IMR-90 (cell line): ENCODE measurements around the gene ABCB9. TPM values are rescaled to one million over a fixed set of nuclear protein-coding genes. Genes with fewer than 3 reads are reported as not detected.
"Not testable (repeated sequence)": the region's sequence is repeated elsewhere in the genome, so short reads cannot be mapped to it uniquely, and the experiment has no call there.

ENCODE experiments used
- ATAC-seq: fragments of 200-7000 bp; cut with Tn5 transposase; 2 replicates; pipeline ENCODE4 v1.9.1; 2020; ENCODE audit warnings: low read depth, mild to moderate bottlenecking, moderate library complexity
- BruUV-seq: library from RNA; stranded (reverse); fragments of 400-500 nt; replicated peaks from 2 replicates; lab custom pipeline; 2021; lab: Mats Ljungman, UMichigan
- CTCF ChIA-PET: fragments of 300-600 bp; formaldehyde crosslinking; extraction: SDS; loops from one replicate; lab custom pipeline; 2021; ENCODE audit warnings: antibody characterized with exemption; lab: Yijun Ruan, JAX
- POLR2A ChIA-PET: fragments of 300-600 bp; sonication (Branson Sonifier 250); formaldehyde crosslinking; loops from one replicate; lab custom pipeline; 2022; ENCODE audit warnings: antibody characterized with exemption; ENCODE audit not compliant: unreplicated experiment; lab: Charles Lee
- DNase-seq: peaks from one replicate; pipeline ENCODE4 v3.0.0; 2013
- H2AFZ ChIP-seq: replicated peaks from 2 replicates; pipeline ENCODE3; 2013; ENCODE audit warnings: low read length, mild to moderate bottlenecking; ENCODE audit not compliant: poor library complexity
- H2AK5ac ChIP-seq: 2 replicates; pipeline ENCODE4 v1.6.1; 2013; ENCODE audit warnings: low read depth, low read length, inconsistent platforms
- H2AK9ac ChIP-seq: replicated peaks from 2 replicates; pipeline ENCODE3; 2013; ENCODE audit warnings: mild to moderate bottlenecking, low read depth, low read length, moderate library complexity; ENCODE audit not compliant: poor library complexity
- H2BK120ac ChIP-seq: 2 replicates; pipeline ENCODE4 v1.6.1; 2013; ENCODE audit warnings: low read depth, low read length, inconsistent platforms
- H2BK15ac ChIP-seq: 3 replicates; pipeline ENCODE4 v1.6.1; 2013; ENCODE audit warnings: low read depth, low read length, inconsistent platforms
- H2BK20ac ChIP-seq: 2 replicates; pipeline ENCODE4 v1.6.1; 2013; ENCODE audit warnings: low read depth, mild to moderate bottlenecking, inconsistent platforms, low read length, moderate library complexity
- H2BK5ac ChIP-seq: 2 replicates; pipeline ENCODE4 v1.6.1; 2013; ENCODE audit warnings: mild to moderate bottlenecking, low read depth, low read length, inconsistent platforms; ENCODE audit not compliant: poor library complexity, severe bottlenecking
- H3K14ac ChIP-seq: replicated peaks from 2 replicates; pipeline ENCODE4 v1.6.1; 2013; ENCODE audit warnings: low read depth, low read length, inconsistent platforms
- H3K18ac ChIP-seq: 2 replicates; pipeline ENCODE4 v1.6.1; 2013; ENCODE audit warnings: low read depth, low read length, control low read depth
- H3K23ac ChIP-seq: 2 replicates; pipeline ENCODE4 v1.6.1; 2013; ENCODE audit warnings: low read depth, low read length, inconsistent platforms
- H3K27ac ChIP-seq: 2 replicates; pipeline ENCODE4 v1.5.1; 2013; ENCODE audit warnings: mild to moderate bottlenecking, control low read depth, low read length; ENCODE audit not compliant: insufficient read depth
- H3K27me3 ChIP-seq: 2 replicates; pipeline ENCODE4 v1.6.1; 2013; ENCODE audit warnings: low read length; ENCODE audit not compliant: control insufficient read depth, insufficient read depth
- H3K36me3 ChIP-seq: 2 replicates; pipeline ENCODE4 v1.6.1; 2013; ENCODE audit warnings: low read length, mixed read lengths; ENCODE audit not compliant: control insufficient read depth, insufficient read depth
- H3K4ac ChIP-seq: 2 replicates; pipeline ENCODE4 v1.6.1; 2013; ENCODE audit warnings: low read depth, low read length, inconsistent platforms
- H3K4me1 ChIP-seq: 2 replicates; pipeline ENCODE4 v1.6.1; 2013; ENCODE audit warnings: low read length, mixed read lengths; ENCODE audit not compliant: control insufficient read depth, insufficient read depth
- H3K4me2 ChIP-seq: 2 replicates; pipeline ENCODE4 v1.6.1; 2013; ENCODE audit warnings: low read depth, mild to moderate bottlenecking, control low read depth, low read length, moderate library complexity
- H3K4me3 ChIP-seq: 2 replicates; pipeline ENCODE4 v1.5.1; 2013; ENCODE audit warnings: low read depth, mild to moderate bottlenecking, control low read depth, low read length, moderate library complexity; ENCODE audit not compliant: insufficient read depth
- H3K56ac ChIP-seq: 2 replicates; pipeline ENCODE4 v1.6.1; 2013; ENCODE audit warnings: low read length, inconsistent platforms; ENCODE audit not compliant: insufficient read depth; ENCODE audit errors: extremely low read depth
- H3K79me1 ChIP-seq, 2 experiments: 2 replicates each; pipeline ENCODE4 v1.6.1; 2013; ENCODE audit warnings: low read length in 2 of 2, inconsistent platforms in 1 of 2, low read depth in 1 of 2
- H3K9ac ChIP-seq: 2 replicates; pipeline ENCODE4 v1.6.1; 2013; ENCODE audit warnings: low read depth, low read length, control low read depth
- H3K9me1 ChIP-seq: 2 replicates; pipeline ENCODE4 v1.6.1; 2013; ENCODE audit warnings: low read length, inconsistent platforms; ENCODE audit not compliant: insufficient read depth
- H3K9me3 ChIP-seq: 2 replicates; pipeline ENCODE4 v1.6.1; 2013; ENCODE audit warnings: low read length; ENCODE audit not compliant: control insufficient read depth, insufficient read depth
- H4K20me1 ChIP-seq: 2 replicates; pipeline ENCODE4 v1.6.1; 2013; ENCODE audit warnings: low read length, inconsistent platforms; ENCODE audit not compliant: insufficient read depth
- H4K5ac ChIP-seq: 2 replicates; pipeline ENCODE4 v1.6.1; 2013; ENCODE audit warnings: mild to moderate bottlenecking, low read depth, low read length, control low read depth
- H4K8ac ChIP-seq, 2 experiments: 2 replicates each; pipeline ENCODE4 v1.6.1; 2013; ENCODE audit warnings: low read depth in 2 of 2, low read length in 2 of 2, control low read depth in 1 of 2, inconsistent platforms in 1 of 2
- H4K91ac ChIP-seq: 2 replicates; pipeline ENCODE4 v1.6.1; 2013; ENCODE audit warnings: low read depth, low read length, inconsistent platforms; ENCODE audit not compliant: insufficient read depth
- WGBS, 2 experiments: methylation state at CpG; one replicate each; pipeline versions ENCODE4 v1.1.5 to v1.1.7; 2013; ENCODE audit warnings: missing lambda C conversion rate in 2 of 2; ENCODE audit not compliant: insufficient read length in 1 of 2; ENCODE audit errors: extremely low coverage in 2 of 2; 5-methylcytosine and 5-hydroxymethylcytosine counted together
- dilution Hi-C: fragments of 300-500 bp; cut with HindIII; formaldehyde crosslinking; loops from one replicate; pipeline ENCODE4 v1.14.3; 2018; ENCODE audit warnings: low sequenced_read_pairs; ENCODE audit not compliant: unreplicated experiment
- in situ Hi-C: fragments of 300-500 bp; cut with MboI; formaldehyde crosslinking; loops from 3 replicates; pipeline ENCODE4 v1.14.3; 2019; ENCODE audit warnings: low sequenced_read_pairs, inconsistent platforms, mixed read lengths
- intact Hi-C: fragments of 100-400 bp; cut with micrococcal nuclease; formaldehyde crosslinking; loops from 2 replicates; pipeline ENCODE4 v1.10.0; 2022
- polyA plus RNA-seq, 3 experiments: library from polyadenylated mRNA; depleted of rRNA; stranded (reverse); fragments of >200 nt; gene quantifications; 2 replicates each; pipeline ENCODE4 v1.2.3, GENCODE V29; 2012; ENCODE audit warnings: low replicate concordance in 1 of 3
- total RNA-seq: library from RNA; depleted of rRNA; stranded (reverse); fragments of >200 nt; gene quantifications from 2 replicates; pipeline ENCODE4 v1.2.3, GENCODE V29; 2012

ABCB9 gene
- total and polyA plus RNA-seq, 2 of the 4 experiments (the other 2 are of a cell fraction): 5.6 to 8.3 TPM

DNA sequence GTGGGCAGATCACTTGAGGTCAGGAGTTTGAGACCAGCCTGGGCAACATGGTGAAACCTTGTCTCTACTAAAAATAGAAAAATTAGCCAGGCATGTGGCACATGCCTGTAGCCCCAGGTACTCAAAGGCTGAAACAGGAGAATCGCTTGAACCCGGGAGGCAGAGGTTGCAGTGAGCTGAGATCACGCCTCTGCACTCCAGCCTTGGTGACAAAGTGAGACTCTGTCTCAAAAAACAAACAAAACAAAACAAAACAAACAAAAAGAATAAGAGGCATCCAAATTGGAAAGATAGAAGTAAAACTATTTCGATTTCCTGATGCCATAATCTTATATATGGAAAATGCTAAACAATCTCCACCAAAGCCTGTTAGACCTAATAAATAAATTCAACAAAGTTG, 48.2 kb upstream of the ABCB9 start:
- H3K9me3 ChIP-seq, CTCF ChIA-PET, H2BK15ac ChIP-seq, H3K9ac ChIP-seq, H3K4me3 ChIP-seq, H2BK20ac ChIP-seq, H2AFZ ChIP-seq, H2AK5ac ChIP-seq, H3K23ac ChIP-seq, H3K27me3 ChIP-seq, H3K79me1 ChIP-seq, H3K9me1 ChIP-seq, H2BK120ac ChIP-seq, ATAC-seq, H2AK9ac ChIP-seq, in situ Hi-C loops, H3K4ac ChIP-seq, H4K5ac ChIP-seq, dilution Hi-C loops, H3K56ac ChIP-seq, H3K27ac ChIP-seq, H4K91ac ChIP-seq, DNase-seq, H3K4me1 ChIP-seq, H3K14ac ChIP-seq, POLR2A ChIA-PET, H3K18ac ChIP-seq, H2BK5ac ChIP-seq, H3K36me3 ChIP-seq, H4K8ac ChIP-seq, H4K20me1 ChIP-seq, H3K4me2 ChIP-seq, intact Hi-C loops: not testable (repeated sequence)
- WGBS, 2 experiments: no CpG with 5 or more reads among the region's 4 CpGs
- TSS peak; percentile 29 for BruUV-seq
